H9 (cell line): Measurements from ENCODE around the gene TBL1X. TPM values are rescaled to one million over a fixed set of nuclear protein-coding genes. Genes with fewer than 3 reads are reported as not detected.

Experiments used
- DNase-seq: peaks from one replicate; pipeline ENCODE4 v3.0.0-alpha.2; 2017
- H2AFZ ChIP-seq: one replicate; pipeline ENCODE4 v1.6.1; 2013; ENCODE audit warnings: mild to moderate bottlenecking, low read length, control low read depth, moderate library complexity
- H2AK5ac ChIP-seq: 2 replicates; pipeline ENCODE4 v1.6.1; 2013; ENCODE audit warnings: low read length, control low read depth, mixed read lengths; ENCODE audit not compliant: insufficient read length
- H2BK120ac ChIP-seq: one replicate; pipeline ENCODE4 v1.6.1; 2013; ENCODE audit warnings: low read depth, mild to moderate bottlenecking, low read length, control low read depth, inconsistent platforms; ENCODE audit not compliant: poor library complexity, severe bottlenecking
- H2BK12ac ChIP-seq: 2 replicates; pipeline ENCODE4 v1.6.1; 2013; ENCODE audit warnings: low read length, control low read depth, mixed read lengths, low read depth; ENCODE audit not compliant: insufficient read length
- H2BK15ac ChIP-seq: 2 replicates; pipeline ENCODE4 v1.6.1; 2013; ENCODE audit warnings: low read depth, low read length, control low read depth
- H2BK20ac ChIP-seq: one replicate; pipeline ENCODE4 v1.6.1; 2013; ENCODE audit warnings: low read depth, mild to moderate bottlenecking, low read length, control low read depth, inconsistent platforms; ENCODE audit not compliant: poor library complexity, severe bottlenecking
- H2BK5ac ChIP-seq: 2 replicates; pipeline ENCODE4 v1.6.1; 2013; ENCODE audit warnings: low read length, control low read depth, mixed read lengths; ENCODE audit not compliant: insufficient read length
- H3K14ac ChIP-seq: 2 replicates; pipeline ENCODE4 v1.6.1; 2013; ENCODE audit warnings: low read length, control low read depth; ENCODE audit not compliant: insufficient read depth
- H3K18ac ChIP-seq: 2 replicates; pipeline ENCODE4 v1.6.1; 2013; ENCODE audit warnings: low read depth, mild to moderate bottlenecking, mixed read lengths, low read length, control low read depth; ENCODE audit not compliant: insufficient read length
- H3K23ac ChIP-seq: 2 replicates; pipeline ENCODE4 v1.6.1; 2013; ENCODE audit warnings: low read length, control low read depth, mixed read lengths, low read depth; ENCODE audit not compliant: insufficient read length
- H3K23me2 ChIP-seq: 2 replicates; pipeline ENCODE4 v1.6.1; 2013; ENCODE audit warnings: low read depth, mild to moderate bottlenecking, mixed read lengths, low read length, control low read depth; ENCODE audit not compliant: insufficient read length, poor library complexity, severe bottlenecking
- H3K27ac ChIP-seq: 2 replicates; pipeline ENCODE4 v1.5.1; 2013; ENCODE audit warnings: low read length, control low read depth, mixed read lengths, low read depth; ENCODE audit not compliant: insufficient read length
- H3K27me3 ChIP-seq: 2 replicates; pipeline ENCODE4 v1.6.1; 2013; ENCODE audit warnings: low read length, control low read depth, inconsistent platforms; ENCODE audit not compliant: insufficient read depth
- H3K4ac ChIP-seq: 2 replicates; pipeline ENCODE4 v1.6.1; 2013; ENCODE audit warnings: low read depth, mild to moderate bottlenecking, control low read depth, inconsistent platforms, low read length, moderate library complexity
- H3K4me1 ChIP-seq: 2 replicates; pipeline ENCODE4 v1.6.1; 2013; ENCODE audit warnings: low read length, control low read depth, inconsistent platforms; ENCODE audit not compliant: insufficient read depth
- H3K4me2 ChIP-seq: 2 replicates; pipeline ENCODE4 v1.6.1; 2013; ENCODE audit warnings: low read length, control low read depth, mixed read lengths; ENCODE audit not compliant: insufficient read length, insufficient read depth
- H3K56ac ChIP-seq: 2 replicates; pipeline ENCODE4 v1.6.1; 2013; ENCODE audit warnings: low read depth, mild to moderate bottlenecking, mixed read lengths, low read length, control low read depth; ENCODE audit not compliant: insufficient read length
- H3K79me1 ChIP-seq: 2 replicates; pipeline ENCODE4 v1.6.1; 2013; ENCODE audit warnings: low read depth, mild to moderate bottlenecking, moderate library complexity, low read length, control low read depth, inconsistent platforms; ENCODE audit not compliant: insufficient read depth, poor library complexity, severe bottlenecking
- H3K79me2 ChIP-seq: 2 replicates; pipeline ENCODE4 v1.6.1; 2013; ENCODE audit warnings: low read length, control low read depth, inconsistent platforms; ENCODE audit not compliant: insufficient read depth
- H3K9ac ChIP-seq: 2 replicates; pipeline ENCODE4 v1.6.1; 2013; ENCODE audit warnings: low read length, control low read depth, mixed read lengths; ENCODE audit not compliant: insufficient read length; ENCODE audit errors: extremely low read depth
- H3K9me3 ChIP-seq: one replicate; pipeline ENCODE4 v1.6.1; 2013; ENCODE audit warnings: low read depth, low read length, inconsistent platforms; ENCODE audit not compliant: control insufficient read depth
- H3T11ph ChIP-seq: one replicate; pipeline ENCODE4 v1.6.1; 2013; ENCODE audit warnings: mild to moderate bottlenecking, low read length, control low read depth, inconsistent platforms
- H4K20me1 ChIP-seq: one replicate; pipeline ENCODE4 v1.6.1; 2013; ENCODE audit not compliant: control insufficient read depth, insufficient read length, insufficient read depth
- H4K5ac ChIP-seq: 2 replicates; pipeline ENCODE4 v1.6.1; 2013; ENCODE audit warnings: low read depth, mild to moderate bottlenecking, mixed read lengths, low read length, control low read depth; ENCODE audit not compliant: insufficient read length
- H4K8ac ChIP-seq: replicated peaks from 2 replicates; pipeline ENCODE4 v1.6.1; 2013; ENCODE audit warnings: low read length, control low read depth, mixed read lengths, low read depth; ENCODE audit not compliant: insufficient read length
- H4K91ac ChIP-seq: 2 replicates; pipeline ENCODE4 v1.6.1; 2013; ENCODE audit warnings: low read depth, mild to moderate bottlenecking, moderate library complexity, mixed read lengths, low read length, control low read depth; ENCODE audit not compliant: insufficient read length
- H3K27ac Mint-ChIP-seq, 3 experiments: 2 replicates in 2 of 3; 3 replicates in 1 of 3; pipeline ENCODE4 v1.8.0; 2020 to 2021; ENCODE audit warnings: mixed read lengths in 3 of 3, mild to moderate bottlenecking in 1 of 3, moderate library complexity in 1 of 3
- H3K27me3 Mint-ChIP-seq: 2 replicates; pipeline ENCODE4 v1.8.0; 2021; ENCODE audit warnings: low read depth, mild to moderate bottlenecking, moderate library complexity, mixed read lengths
- H3K36me3 Mint-ChIP-seq, 3 experiments: 2 replicates in 2 of 3; 3 replicates in 1 of 3; pipeline ENCODE4 v1.8.0; 2020 to 2021; ENCODE audit warnings: low read depth in 3 of 3, mixed read lengths in 3 of 3; ENCODE audit not compliant: insufficient read depth in 1 of 3
- H3K4me1 Mint-ChIP-seq, 2 experiments: 2 replicates each; pipeline ENCODE4 v1.8.0; 2020; ENCODE audit warnings: mixed read lengths in 2 of 2
- H3K4me3 Mint-ChIP-seq, 2 experiments: 2 replicates in 1 of 2; 3 replicates in 1 of 2; pipeline ENCODE4 v1.8.0; 2020 to 2021; ENCODE audit warnings: mild to moderate bottlenecking in 2 of 2, mixed read lengths in 2 of 2, moderate library complexity in 1 of 2
- H3K9me3 Mint-ChIP-seq, 2 experiments: 2 replicates in 1 of 2; 3 replicates in 1 of 2; pipeline ENCODE4 v1.8.0; 2020; ENCODE audit warnings: mild to moderate bottlenecking in 2 of 2, mixed read lengths in 2 of 2, moderate library complexity in 1 of 2
- WGBS: extraction: QIAGEN DNeasy Blood & Tissue Kit; methylation state at CpG from one replicate; pipeline ENCODE4 v1.1.7; 2013; ENCODE audit warnings: missing lambda C conversion rate, low lambda C conversion rate, mixed read lengths; ENCODE audit not compliant: insufficient read length; ENCODE audit errors: extremely low coverage; 5-methylcytosine and 5-hydroxymethylcytosine counted together
- total RNA-seq: library from RNA; stranded (reverse); gene quantifications from 2 replicates; pipeline ENCODE4 v1.2.1, GENCODE V29; 2021
- TF ChIP-seq, protein P1 (sequence below): fragments of 200-600 bp; sonication (generic); conservative IDR thresholded peaks from 3 replicates; pipeline ENCODE4 v1.8.0; 2021; ENCODE audit warnings: antibody characterized with exemption, mild to moderate bottlenecking

Gene TBL1X
- total RNA-seq, 1 experiment from 2014 or later: 24.1 TPM

DNA sequence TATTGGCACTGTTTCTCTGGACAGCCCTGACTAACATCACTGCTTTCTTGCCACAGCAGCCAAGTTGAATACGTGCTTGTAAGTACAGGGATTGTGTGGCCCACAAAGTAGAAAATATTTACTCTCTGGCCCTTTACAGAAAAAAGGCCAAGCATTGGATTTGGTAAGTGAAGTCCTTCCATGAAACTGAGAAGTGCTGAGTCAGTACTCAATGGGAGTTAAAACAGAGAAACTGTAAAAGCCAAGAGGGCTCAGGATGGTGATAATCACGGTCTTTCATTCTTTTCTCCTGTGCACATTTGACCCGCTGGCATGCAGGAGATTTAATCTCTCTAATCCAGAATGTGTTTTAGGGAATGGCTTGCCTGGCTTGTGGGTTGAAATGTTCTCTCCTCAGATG lies 46.1 kb downstream of the TBL1X start:
- Histone ChIP-seq H3K4me2 (no peak overlapping the region), H3K79me2 (no peaks in the 10 kb centered on the region), H3T11ph (no peak overlapping the region), H3K79me1 (no peaks in the 10 kb centered on the region), H3K9ac (no peak overlapping the region), H3K14ac (no peak overlapping the region), H4K5ac (no peak overlapping the region), H2BK12ac (no peak overlapping the region), H3K56ac (no peak overlapping the region), H3K23ac (no peak overlapping the region), H3K18ac (no peak overlapping the region), H3K27ac (no peak overlapping the region), H2BK120ac (no peak overlapping the region), H3K27me3 (no peaks in the 10 kb centered on the region), H4K8ac (no peak overlapping the region), H3K4me1 (no peaks in the 10 kb centered on the region), H3K23me2 (no peaks in the 10 kb centered on the region), H4K91ac (no peak overlapping the region), H2AFZ (no peak overlapping the region), H4K20me1 (no peaks in the 10 kb centered on the region), H2AK5ac (no peak overlapping the region), H3K4ac (no peak overlapping the region), H2BK5ac (no peak overlapping the region), H3K9me3 (no peaks in the 10 kb centered on the region), H2BK15ac (no peak overlapping the region), H2BK20ac (no peak overlapping the region)
- Mint-ChIP-seq H3K4me1 (no peaks in the 10 kb centered on the region; a peak in 1 of 4 replicates), H3K27me3 (no peaks in the 10 kb centered on the region), H3K36me3 (peaks cover 42 to 52% (median 51%) of the 10 kb centered on the region in 3 experiments), H3K27ac (no peak overlapping the region; a peak in 2 of 7 replicates), H3K9me3 (peaks cover 8 to 61% of the 10 kb centered on the region in 2 experiments), H3K4me3 (no peak overlapping the region)
- no peak for DNase-seq
- TF ChIP-seq, protein P1, sequence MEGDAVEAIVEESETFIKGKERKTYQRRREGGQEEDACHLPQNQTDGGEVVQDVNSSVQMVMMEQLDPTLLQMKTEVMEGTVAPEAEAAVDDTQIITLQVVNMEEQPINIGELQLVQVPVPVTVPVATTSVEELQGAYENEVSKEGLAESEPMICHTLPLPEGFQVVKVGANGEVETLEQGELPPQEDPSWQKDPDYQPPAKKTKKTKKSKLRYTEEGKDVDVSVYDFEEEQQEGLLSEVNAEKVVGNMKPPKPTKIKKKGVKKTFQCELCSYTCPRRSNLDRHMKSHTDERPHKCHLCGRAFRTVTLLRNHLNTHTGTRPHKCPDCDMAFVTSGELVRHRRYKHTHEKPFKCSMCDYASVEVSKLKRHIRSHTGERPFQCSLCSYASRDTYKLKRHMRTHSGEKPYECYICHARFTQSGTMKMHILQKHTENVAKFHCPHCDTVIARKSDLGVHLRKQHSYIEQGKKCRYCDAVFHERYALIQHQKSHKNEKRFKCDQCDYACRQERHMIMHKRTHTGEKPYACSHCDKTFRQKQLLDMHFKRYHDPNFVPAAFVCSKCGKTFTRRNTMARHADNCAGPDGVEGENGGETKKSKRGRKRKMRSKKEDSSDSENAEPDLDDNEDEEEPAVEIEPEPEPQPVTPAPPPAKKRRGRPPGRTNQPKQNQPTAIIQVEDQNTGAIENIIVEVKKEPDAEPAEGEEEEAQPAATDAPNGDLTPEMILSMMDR: no peak
- WGBS: no CpG with 5 or more reads among the region's 3 CpGs
